Fibroblast of lung (primary cell): ENCODE measurements around the gene RRAS2. TPM values are rescaled to one million over a fixed set of nuclear protein-coding genes. Genes with fewer than 3 reads are reported as not detected.

Experiments used
- DNase-seq, 2 donors: peaks; one replicate each; pipeline versions ENCODE4 v3.0.0 to v3.0.0-alpha.2; 2010; ENCODE audit warnings: low read depth in 2 of 2
- H2AFZ ChIP-seq: 2 replicates; pipeline ENCODE4 v1.5.1; 2012; ENCODE audit warnings: low read length, control low read depth, inconsistent platforms
- H3K27ac ChIP-seq: 2 replicates; pipeline ENCODE4 v1.5.1; 2011; ENCODE audit warnings: low read length, control low read depth; ENCODE audit not compliant: insufficient read depth
- H3K27me3 ChIP-seq: 2 replicates; pipeline ENCODE4 v1.5.1; 2011; ENCODE audit warnings: mild to moderate bottlenecking, low read length; ENCODE audit not compliant: control insufficient read depth, insufficient read depth
- H3K36me3 ChIP-seq: 2 replicates; pipeline ENCODE4 v1.5.1; 2011; ENCODE audit warnings: low read length; ENCODE audit not compliant: control insufficient read depth, insufficient read depth
- H3K4me1 ChIP-seq: 2 replicates; pipeline ENCODE4 v1.5.1; 2011; ENCODE audit warnings: low read length; ENCODE audit not compliant: control insufficient read depth, insufficient read depth; ENCODE audit errors: extremely low read depth
- H3K4me2 ChIP-seq: 2 replicates; pipeline ENCODE4 v1.5.1; 2011; ENCODE audit warnings: low read length, control low read depth; ENCODE audit not compliant: insufficient read depth; ENCODE audit errors: extremely low read depth
- H3K4me3 ChIP-seq, 4 experiments: fragments of 200-600 bp in 1 of 4; sonication (generic) in 1 of 4; replicated peaks in 1 of 4; 2 replicates each; pipeline ENCODE4 v1.5.1; 2011 to 2016; ENCODE audit warnings: low read length in 4 of 4, low read depth in 3 of 4, mild to moderate bottlenecking in 3 of 4, control low read depth in 2 of 4, inconsistent platforms in 1 of 4, mixed read lengths in 1 of 4; ENCODE audit not compliant: insufficient read depth in 1 of 4; ENCODE audit errors: control extremely low read depth in 1 of 4
- H3K79me2 ChIP-seq: 2 replicates; pipeline ENCODE4 v1.5.1; 2012; ENCODE audit warnings: mild to moderate bottlenecking, low read length, inconsistent platforms; ENCODE audit not compliant: control insufficient read depth, insufficient read depth
- H3K9ac ChIP-seq: 2 replicates; pipeline ENCODE4 v1.5.1; 2011; ENCODE audit warnings: mild to moderate bottlenecking, low read length, control low read depth; ENCODE audit not compliant: insufficient read depth
- H3K9me3 ChIP-seq: 2 replicates; pipeline ENCODE4 v1.5.1; 2012; ENCODE audit warnings: low read depth, low read length; ENCODE audit not compliant: control insufficient read depth, insufficient read depth
- H4K20me1 ChIP-seq: 2 replicates; pipeline ENCODE4 v1.5.1; 2011; ENCODE audit warnings: low read length; ENCODE audit not compliant: control insufficient read depth, insufficient read depth; ENCODE audit errors: extremely low read depth
- EZH2 ChIP-seq: IDR thresholded peaks from 2 replicates; pipeline ENCODE4 v1.5.1; 2012; ENCODE audit warnings: low read length, control low read depth, mild to moderate bottlenecking; ENCODE audit errors: missing control alignments
- polyA plus RNA-seq, 2 donors: library from polyadenylated mRNA; depleted of rRNA in 1 of 2; stranded (reverse) in 1 of 2; unstranded in 1 of 2; fragments of >200 nt; gene quantifications; 2 replicates each; pipeline ENCODE4 v1.2.1, GENCODE V29; 2011 to 2012; ENCODE audit warnings: missing spikeins in 1 of 2
- total RNA-seq: library from RNA; depleted of rRNA; stranded (reverse); fragments of >200 nt; gene quantifications from 2 replicates; pipeline ENCODE4 v1.2.1, GENCODE V29; 2014
- TF ChIP-seq, protein P1 (sequence below), 2 donors: IDR thresholded peaks in 1 of 2; conservative IDR thresholded peaks in 1 of 2; 1 replicate in 1 of 2; 2 replicates in 1 of 2; pipeline ENCODE4 v1.5.1; 2011 to 2012; ENCODE audit warnings: low read length in 2 of 2, control low read depth in 1 of 2, inconsistent platforms in 1 of 2, low read depth in 1 of 2, mild to moderate bottlenecking in 1 of 2

The RRAS2 gene
- total and polyA plus RNA-seq, 2 donors (not counting 1 experiment from before 2014, with no cell fraction given): 160 to 178 TPM

DNA sequence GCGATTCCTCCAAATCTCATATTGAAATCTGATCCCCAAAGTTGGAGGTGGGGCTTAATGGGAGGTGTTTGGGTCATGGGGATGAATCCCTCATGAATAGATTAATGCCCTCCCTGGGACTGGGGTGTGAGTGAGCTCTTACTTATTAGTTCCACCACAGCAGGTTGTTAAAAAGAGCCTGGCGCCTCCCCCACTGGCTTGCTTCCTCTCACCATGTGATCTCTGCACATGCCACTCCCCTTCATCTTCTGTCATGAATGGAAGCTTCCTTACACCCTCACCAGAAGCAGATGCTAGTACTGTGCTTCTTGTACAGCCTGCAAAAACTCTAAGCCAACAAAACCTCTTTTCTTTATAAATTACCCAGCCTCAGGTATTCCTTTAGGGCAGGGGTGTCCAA, 8.8 kb downstream of the RRAS2 start:
- peaks cover 95% of the 10 kb centered on the region for H3K79me2 ChIP-seq
- H3K4me3 ChIP-seq: no peak overlapping the region
- H3K9me3 ChIP-seq: no peaks in the 10 kb centered on the region
- TF ChIP-seq EZH2: no peak
- TF ChIP-seq, protein P1, sequence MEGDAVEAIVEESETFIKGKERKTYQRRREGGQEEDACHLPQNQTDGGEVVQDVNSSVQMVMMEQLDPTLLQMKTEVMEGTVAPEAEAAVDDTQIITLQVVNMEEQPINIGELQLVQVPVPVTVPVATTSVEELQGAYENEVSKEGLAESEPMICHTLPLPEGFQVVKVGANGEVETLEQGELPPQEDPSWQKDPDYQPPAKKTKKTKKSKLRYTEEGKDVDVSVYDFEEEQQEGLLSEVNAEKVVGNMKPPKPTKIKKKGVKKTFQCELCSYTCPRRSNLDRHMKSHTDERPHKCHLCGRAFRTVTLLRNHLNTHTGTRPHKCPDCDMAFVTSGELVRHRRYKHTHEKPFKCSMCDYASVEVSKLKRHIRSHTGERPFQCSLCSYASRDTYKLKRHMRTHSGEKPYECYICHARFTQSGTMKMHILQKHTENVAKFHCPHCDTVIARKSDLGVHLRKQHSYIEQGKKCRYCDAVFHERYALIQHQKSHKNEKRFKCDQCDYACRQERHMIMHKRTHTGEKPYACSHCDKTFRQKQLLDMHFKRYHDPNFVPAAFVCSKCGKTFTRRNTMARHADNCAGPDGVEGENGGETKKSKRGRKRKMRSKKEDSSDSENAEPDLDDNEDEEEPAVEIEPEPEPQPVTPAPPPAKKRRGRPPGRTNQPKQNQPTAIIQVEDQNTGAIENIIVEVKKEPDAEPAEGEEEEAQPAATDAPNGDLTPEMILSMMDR (conservative IDR thresholded peaks at IDR 0.05 in 1 of 2, IDR thresholded peaks at IDR 0.05 in 1 of 2; ENCODE audit: low read depth in 1 of 2, low read length in 2 of 2): no peak
- H3K4me1 ChIP-seq: peaks cover 4% of the 10 kb centered on the region
- H3K4me2 ChIP-seq: no peak overlapping the region
- H4K20me1 ChIP-seq: no peaks in the 10 kb centered on the region
- no peak overlapping the region for H2AFZ ChIP-seq
- no peaks in the 10 kb centered on the region for H3K36me3 ChIP-seq
- no peak overlapping the region for H3K27ac ChIP-seq
- no peaks in the 10 kb centered on the region for H3K27me3 ChIP-seq
- no peak for DNase-seq
- no peak overlapping the region for H3K9ac ChIP-seq

DNA sequence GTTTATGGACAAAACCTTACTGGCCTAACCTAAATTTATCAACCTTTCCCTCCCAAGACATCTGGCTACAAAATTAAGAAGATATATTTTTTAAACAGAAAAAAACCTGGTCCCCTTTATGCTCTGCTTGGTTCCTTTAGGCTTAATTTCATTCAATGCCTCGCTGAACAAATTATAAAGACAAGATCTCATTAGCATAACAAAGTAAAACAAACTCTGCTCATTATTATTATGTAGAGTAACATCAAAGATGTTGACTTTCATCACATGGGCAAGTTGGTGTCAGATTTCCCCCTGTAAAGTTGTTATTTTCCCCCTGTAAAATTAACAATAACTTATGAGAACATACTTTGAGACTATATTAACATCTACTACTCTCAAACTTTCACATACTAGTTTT, 11.0 kb downstream of the RRAS2 start:
- H3K27me3 ChIP-seq: no peaks in the 10 kb centered on the region
- H3K27ac ChIP-seq: no peak overlapping the region
- DNase-seq: no peak
- no peaks in the 10 kb centered on the region for H3K9me3 ChIP-seq
- H3K36me3 ChIP-seq: no peaks in the 10 kb centered on the region
- peaks cover 94% of the 10 kb centered on the region for H3K79me2 ChIP-seq
- no peak overlapping the region for H3K4me2 ChIP-seq
- no peak overlapping the region for H2AFZ ChIP-seq
- H3K4me1 ChIP-seq: peaks cover 3% of the 10 kb centered on the region
- no peak overlapping the region for H3K4me3 ChIP-seq
- TF ChIP-seq EZH2: no peak
- TF ChIP-seq, protein P1 (conservative IDR thresholded peaks at IDR 0.05 in 1 of 2, IDR thresholded peaks at IDR 0.05 in 1 of 2; ENCODE audit: low read depth in 1 of 2, low read length in 2 of 2): no peak
- no peaks in the 10 kb centered on the region for H4K20me1 ChIP-seq
- no peak overlapping the region for H3K9ac ChIP-seq

DNA sequence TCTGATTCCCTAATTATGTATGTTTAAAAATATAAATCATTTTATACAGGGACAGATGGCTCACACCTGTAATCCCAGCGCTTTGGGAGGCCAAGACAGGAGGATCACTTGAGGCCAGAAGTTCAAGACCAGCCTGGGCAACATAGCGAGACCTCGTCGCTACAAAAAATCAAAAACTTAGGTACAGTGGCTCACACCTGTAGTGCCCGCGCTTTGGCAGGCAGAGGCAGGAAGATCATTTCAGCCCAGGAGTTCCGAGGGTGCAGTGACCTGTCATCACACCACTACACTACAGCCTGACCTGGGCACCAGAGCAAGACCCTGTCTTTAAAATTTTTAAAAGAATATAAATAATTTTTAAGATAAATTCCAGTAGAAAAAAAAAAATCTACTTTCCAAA, 11.5 kb downstream of the RRAS2 start:
- H4K20me1 ChIP-seq: no peaks in the 10 kb centered on the region
- H3K27me3 ChIP-seq: no peaks in the 10 kb centered on the region
- H3K79me2 ChIP-seq: peaks cover 95% of the 10 kb centered on the region
- H3K4me3 ChIP-seq: no peak overlapping the region
- H3K9me3 ChIP-seq: no peaks in the 10 kb centered on the region
- H2AFZ ChIP-seq: no peak overlapping the region
- H3K36me3 ChIP-seq: no peaks in the 10 kb centered on the region
- TF ChIP-seq, protein P1 (conservative IDR thresholded peaks at IDR 0.05 in 1 of 2, IDR thresholded peaks at IDR 0.05 in 1 of 2; ENCODE audit: low read depth in 1 of 2, low read length in 2 of 2): no peak
- no peak for TF ChIP-seq EZH2
- no peak overlapping the region for H3K9ac ChIP-seq
- H3K4me2 ChIP-seq: no peak overlapping the region
- H3K4me1 ChIP-seq: peaks cover 3% of the 10 kb centered on the region
- no peak overlapping the region for H3K27ac ChIP-seq
- DNase-seq: no peak
